ENCODE measurements around the gene RHEB.
"Not testable (repeated sequence)": the region's sequence is repeated elsewhere in the genome, so short reads cannot be mapped to it uniquely, and the experiment has no call there.

RHEB gene

GRCh38 chr7:151524845-151525244 is 5.2 kb upstream of the RHEB start:
- no peak for DNase-seq

DNA sequence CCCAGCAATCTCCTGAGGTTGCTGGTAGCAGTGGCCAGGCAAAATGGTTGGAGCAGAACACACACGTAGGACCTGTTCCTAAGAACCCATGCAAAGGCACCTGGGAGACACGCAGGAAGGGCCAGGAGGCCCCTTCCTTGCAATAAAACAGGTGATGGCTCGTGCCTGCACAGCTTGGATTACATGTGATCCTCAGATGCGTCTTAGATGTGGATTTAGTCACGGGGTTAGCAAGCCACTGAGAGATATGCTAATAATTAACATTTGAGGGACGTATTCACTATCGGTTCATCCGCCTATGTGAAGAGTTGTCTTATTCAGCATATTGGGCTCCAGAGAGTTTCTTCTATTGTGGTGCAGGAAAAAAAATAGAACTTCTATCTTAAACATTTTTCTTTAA is 4.6 kb upstream of the RHEB start:
- DNase-seq: no peak

GRCh38 chr7:151520419-151521261 is 945 bp upstream of the RHEB start:
- no peak for DNase-seq

- not testable (repeated sequence) for DNase-seq
These were observed 539 bp downstream of the RHEB start for GRCh38 chr7:151518947-151519764.

GRCh38 chr7:151518105-151518946 is 1.4 kb downstream of the RHEB start:
- no peak for DNase-seq

- DNase-seq: no peak
These were observed 2.0 kb downstream of the RHEB start for GRCh38 chr7:151517601-151518104.

- DNase-seq: no peak
These were observed 4.5 kb downstream of the RHEB start for GRCh38 chr7:151515276-151515565.

GRCh38 chr7:151514461-151515275 is 5.0 kb downstream of the RHEB start:
- no peak for DNase-seq

GRCh38 chr7:151513133-151513532 is 6.6 kb downstream of the RHEB start:
- DNase-seq: no peak

DNA sequence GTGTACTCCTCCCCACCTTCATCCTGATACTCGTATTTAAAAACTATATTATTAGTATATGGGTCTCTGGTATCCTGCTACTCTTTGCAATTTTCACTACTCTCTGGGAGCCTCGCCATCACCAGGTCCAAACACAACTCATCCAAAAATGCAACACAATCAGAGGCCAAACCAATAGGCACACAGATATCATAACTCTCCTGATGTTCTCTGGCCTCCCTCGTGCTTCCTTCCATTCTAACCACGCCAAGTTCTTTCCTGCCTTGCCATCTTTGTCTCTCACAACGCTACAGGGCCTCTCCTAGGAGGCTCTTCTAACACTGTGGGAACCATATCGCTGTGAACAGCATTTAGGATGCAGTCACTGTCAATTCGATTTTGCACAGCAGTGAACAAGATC is 7.3 kb downstream of the RHEB start:
- no peak for DNase-seq

DNA sequence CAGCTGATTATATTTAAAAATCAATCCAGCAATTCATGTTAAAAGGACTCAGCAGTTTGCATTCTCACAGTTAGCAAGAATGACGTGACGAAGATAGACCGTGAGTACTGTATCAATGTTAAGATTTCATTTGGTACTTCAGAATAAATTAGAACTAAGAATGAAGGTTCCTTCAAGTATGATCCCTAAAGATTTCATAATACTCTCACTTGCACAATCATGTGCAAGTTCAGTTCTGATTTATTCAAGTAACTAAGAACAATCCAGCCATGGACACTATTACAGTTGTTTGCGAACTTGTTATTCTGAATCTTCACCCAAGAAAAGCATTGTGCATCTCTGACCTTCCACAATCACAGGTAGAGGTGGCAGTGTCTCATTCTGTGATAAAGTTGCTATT is 7.7 kb downstream of the RHEB start:
- DNase-seq: no peak

DNA sequence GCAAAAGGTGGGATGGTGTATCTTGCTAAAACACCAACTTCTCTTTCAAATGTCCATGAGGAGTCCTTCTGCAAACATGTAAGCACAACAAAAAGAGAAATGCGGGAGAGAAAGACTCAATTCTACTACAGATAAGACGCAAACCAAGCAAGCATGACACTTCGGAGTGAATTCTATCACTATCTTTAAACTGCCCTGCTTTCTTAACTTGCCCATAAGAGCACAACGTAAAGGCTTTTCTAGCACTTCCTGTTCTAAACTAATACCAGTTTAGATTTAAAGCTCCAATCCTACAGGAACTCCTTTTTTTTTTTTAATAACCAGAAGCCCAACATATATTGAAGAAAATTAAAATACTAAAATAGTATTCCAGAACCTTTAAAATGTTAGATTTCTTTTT is 8.4 kb downstream of the RHEB start:
- no peak for DNase-seq

DNA sequence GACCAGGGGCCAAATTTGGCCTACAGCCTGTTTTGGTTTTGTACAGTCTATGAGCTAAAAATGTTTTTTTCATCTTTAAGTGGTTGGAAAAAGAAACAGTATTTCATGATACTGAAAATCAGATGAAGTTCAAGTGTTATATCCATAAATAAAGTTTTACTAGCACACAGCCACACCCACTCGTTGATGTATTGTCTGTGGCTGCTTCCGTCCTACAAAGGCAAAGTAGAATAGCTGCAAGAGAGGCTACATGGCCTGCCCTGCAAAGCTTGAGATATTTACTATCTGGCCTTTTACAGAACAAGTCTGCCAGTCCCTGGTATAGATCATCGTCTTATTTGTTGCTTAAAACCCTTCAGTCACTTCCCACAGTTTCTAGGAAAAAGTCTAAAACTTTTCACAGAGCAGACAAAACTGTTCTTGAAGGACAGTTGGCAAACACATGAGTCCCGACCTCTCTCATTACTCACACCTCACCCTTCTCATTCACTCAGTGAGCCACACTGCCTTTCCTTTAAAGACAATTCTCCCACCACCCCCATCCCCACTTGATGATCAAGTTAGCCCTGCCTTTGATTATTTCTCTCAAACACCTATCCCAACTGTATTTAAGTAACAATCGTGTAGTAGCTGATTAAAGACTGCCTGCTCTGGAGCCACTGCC is 9.9 kb downstream of the RHEB start:
- DNase-seq: no peak

DNA sequence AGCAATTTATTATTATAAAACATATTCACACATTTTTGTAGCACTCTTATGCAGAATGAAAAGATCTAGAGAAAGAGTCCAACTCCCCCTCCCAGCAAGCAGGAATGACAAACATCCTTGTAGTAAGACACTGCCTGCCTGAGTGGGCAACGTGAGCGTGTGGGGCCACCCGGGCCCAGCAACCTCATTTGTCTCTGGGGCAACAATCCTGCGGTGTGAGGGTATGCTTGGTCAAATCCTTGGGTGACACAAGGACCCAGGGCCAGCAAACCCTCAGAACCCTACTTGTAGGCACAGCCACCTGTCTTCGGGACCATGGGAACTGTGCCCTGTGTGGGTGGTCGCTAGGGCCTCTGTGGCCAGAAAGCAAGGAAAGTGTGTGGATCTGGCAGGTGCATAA is 10.7 kb downstream of the RHEB start:
- DNase-seq: no peak

- DNase-seq: no peak
These were observed 11.9 kb downstream of the RHEB start for GRCh38 chr7:151507806-151508205.

DNA sequence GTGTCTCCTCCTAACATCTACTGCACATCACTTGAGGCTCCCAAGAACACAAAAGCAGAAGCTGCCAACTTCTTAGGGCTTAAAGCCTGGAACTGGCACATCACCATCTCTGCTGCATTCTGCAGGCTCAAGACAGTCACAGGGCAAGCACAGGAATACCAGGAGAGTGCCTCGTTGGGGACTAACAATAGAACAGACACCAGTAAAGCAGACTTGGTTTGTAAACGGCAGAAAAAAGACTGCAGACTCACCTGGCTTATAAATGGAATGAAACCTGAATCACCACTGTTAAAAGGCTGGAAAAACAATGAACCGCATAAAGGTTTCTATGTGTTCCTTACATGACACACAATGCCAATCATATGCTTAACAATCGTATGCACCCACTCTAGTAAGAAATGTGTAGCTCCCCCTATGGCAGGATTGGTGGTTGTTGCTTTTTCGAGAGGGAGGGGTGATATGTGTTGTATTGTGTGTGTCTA is 12.8 kb downstream of the RHEB start:
- no peak for DNase-seq

DNA sequence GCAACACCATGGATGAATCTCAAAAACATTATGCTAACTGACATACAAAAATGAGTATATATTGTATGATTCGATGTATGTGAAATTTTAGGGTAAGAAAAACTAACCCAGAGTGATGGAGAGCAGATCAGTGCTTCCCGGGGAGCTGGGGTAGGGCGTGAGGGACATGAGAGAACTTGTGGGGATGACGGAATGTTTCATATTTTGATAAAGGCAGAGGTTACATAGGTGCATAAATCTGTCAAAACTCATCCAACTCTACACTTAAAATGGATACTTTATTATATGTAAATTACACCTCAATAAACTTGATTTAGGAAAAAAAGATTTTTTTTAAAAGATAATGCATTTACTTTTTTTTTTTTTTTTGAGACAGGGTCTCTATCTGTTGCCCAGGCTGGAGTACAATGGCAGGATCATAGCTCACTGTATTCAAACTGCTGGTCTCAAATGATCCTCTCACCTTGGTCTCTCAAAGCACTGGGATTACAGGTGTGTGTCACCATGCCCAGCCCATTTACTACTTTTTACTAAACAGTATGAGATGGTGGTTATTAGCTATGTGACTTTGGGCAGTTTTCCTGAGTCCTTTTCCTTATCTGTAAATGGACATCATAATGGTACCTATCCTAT is 13.7 kb downstream of the RHEB start:
- DNase-seq: no peak

DNA sequence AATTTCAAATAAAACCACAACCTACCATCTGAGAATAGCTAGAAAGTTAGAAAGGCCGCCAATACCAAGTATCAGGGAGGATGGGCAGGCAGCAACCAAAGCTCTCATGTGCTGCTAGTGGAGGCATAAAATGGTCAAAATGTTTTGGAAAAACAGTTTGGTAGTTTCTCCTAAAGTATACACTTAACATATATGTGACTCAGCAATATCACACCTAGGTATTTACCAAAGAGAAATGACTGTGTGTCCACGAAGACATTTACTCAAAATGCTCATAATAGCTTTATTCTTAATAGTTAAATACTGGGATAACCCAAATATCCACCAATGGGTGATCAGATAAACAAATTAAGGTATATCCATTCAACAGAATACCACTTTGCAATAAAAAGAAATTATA is 14.3 kb downstream of the RHEB start:
- no peak for DNase-seq

DNA sequence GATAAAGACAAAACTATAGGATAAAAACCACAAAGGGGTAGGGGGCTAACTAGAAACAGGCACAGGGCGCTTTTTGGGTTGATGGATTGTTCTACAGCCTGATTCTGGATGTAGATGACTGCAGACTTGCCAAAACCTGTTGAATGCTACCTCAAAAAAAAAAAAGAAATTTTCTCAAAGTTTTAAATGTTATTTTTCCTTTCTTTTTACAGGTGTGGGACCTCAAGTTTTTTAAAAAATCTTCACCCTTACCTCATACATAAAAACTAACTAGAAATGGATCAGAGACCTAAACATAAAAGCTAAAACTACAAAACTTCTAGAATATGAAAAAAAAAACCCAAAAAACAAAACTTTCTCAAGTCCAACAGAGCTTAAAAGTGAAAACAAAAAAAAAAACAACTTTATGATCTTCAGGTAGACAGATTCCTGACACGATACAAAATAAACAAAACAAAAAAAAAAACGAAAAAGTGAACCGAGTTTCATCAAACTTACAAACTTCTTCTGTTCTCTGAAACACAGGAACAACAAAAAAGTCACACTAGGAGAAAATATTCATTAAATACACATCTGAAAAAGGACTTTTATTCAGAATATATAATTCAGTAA is 14.9 kb downstream of the RHEB start:
- no peak for DNase-seq

DNA sequence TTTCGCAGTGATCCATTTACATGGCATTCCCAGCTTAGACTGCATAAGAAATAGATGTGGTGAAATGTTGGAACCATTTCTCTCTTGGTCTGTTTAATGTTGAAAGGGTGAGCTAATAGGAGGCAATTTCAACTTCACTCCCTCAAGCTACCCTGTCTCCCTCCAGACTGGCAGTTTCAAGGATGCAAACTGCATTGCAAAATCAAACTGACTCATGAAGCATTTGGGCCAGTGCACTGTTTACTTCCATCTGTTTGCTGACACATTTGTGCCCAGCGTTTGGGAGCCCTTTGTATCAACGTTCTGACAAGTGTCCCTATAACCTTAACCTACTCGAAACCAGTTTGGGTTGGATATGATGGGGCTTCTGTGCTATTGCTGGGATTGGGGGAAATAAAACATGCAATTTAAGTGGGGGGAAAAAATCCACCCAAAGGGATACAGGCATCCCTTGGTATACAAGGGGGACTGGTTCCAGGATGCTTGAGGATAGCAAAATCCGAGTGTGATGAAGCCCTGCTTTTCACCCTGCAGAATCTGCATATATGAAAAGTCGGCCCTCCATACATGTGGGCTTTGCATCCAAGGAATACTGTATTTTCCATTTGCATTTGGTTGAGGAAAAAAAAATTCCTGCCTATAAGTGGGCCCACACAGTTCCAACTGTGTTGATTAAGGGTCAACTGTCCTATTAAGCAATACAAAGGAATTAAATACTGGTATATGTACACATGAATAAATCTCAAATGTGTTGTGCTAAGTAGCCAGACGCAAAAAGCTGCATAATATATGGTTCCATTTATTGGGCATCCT is 15.6 kb downstream of the RHEB start:
- no peak for DNase-seq
